H1 (cell line): ENCODE measurements around the gene LPCAT3. TPM values are rescaled to one million over a fixed set of nuclear protein-coding genes. Genes with fewer than 3 reads are reported as not detected.

Experiments used
- CTCF ChIA-PET: fragments of 300-600 bp; sonication (Branson Sonifier 250); formaldehyde crosslinking; loops from one replicate; lab custom pipeline; 2021; ENCODE audit not compliant: partially characterized antibody; lab: Charles Lee
- POLR2A ChIA-PET: fragments of 300-600 bp; sonication (Branson Sonifier 250); formaldehyde crosslinking; loops from one replicate; lab custom pipeline; 2021; ENCODE audit warnings: inconsistent platforms; ENCODE audit not compliant: partially characterized antibody; lab: Charles Lee
- DNase-seq, 2 experiments: peaks; one replicate each; pipeline versions ENCODE4 v3.0.0 to v3.0.0-alpha.2; 2010 to 2022; ENCODE audit warnings: low spot score in 2 of 2, low read depth in 1 of 2, mixed read lengths in 1 of 2
- FAIRE-seq: peaks from 2 replicates; lab custom pipeline; 2011; peaks lifted over from hg19 to GRCh38; lab: Jason Lieb, UNC
- H2AFZ ChIP-seq: 2 replicates; pipeline ENCODE4 v1.8.1; 2012; ENCODE audit warnings: low read length, inconsistent platforms
- H2AK5ac ChIP-seq: 2 replicates; pipeline ENCODE4 v1.6.1; 2013; ENCODE audit warnings: low read depth, low read length
- H2BK120ac ChIP-seq: replicated peaks from 2 replicates; pipeline ENCODE3; 2013; ENCODE audit warnings: low read depth, low read length, inconsistent platforms
- H2BK12ac ChIP-seq: 2 replicates; pipeline ENCODE4 v1.6.1; 2013; ENCODE audit warnings: low read depth, low read length
- H2BK15ac ChIP-seq: 2 replicates; pipeline ENCODE4 v1.6.1; 2013; ENCODE audit warnings: low read length
- H2BK20ac ChIP-seq: 2 replicates; pipeline ENCODE4 v1.6.1; 2013; ENCODE audit warnings: low read length
- H2BK5ac ChIP-seq: 2 replicates; pipeline ENCODE4 v1.6.1; 2013; ENCODE audit warnings: low read depth, low read length
- H3K14ac ChIP-seq: 2 replicates; pipeline ENCODE4 v1.6.1; 2013; ENCODE audit warnings: inconsistent platforms; ENCODE audit not compliant: insufficient read length
- H3K18ac ChIP-seq: 2 replicates; pipeline ENCODE4 v1.6.1; 2013; ENCODE audit warnings: low read length; ENCODE audit errors: extremely low read depth
- H3K23ac ChIP-seq: 2 replicates; pipeline ENCODE4 v1.6.1; 2013; ENCODE audit warnings: inconsistent platforms; ENCODE audit not compliant: insufficient read length
- H3K23me2 ChIP-seq: 2 replicates; pipeline ENCODE4 v1.6.1; 2013; ENCODE audit warnings: low read depth, low read length
- H3K27ac ChIP-seq: 2 replicates; pipeline ENCODE4 v1.6.1; 2011; ENCODE audit warnings: low read depth, low read length, inconsistent platforms
- H3K27me3 ChIP-seq, 4 experiments: replicated peaks in 1 of 4; 1 replicate in 1 of 4; 2 replicates in 3 of 4; pipeline versions ENCODE4 v1.6.1 to v1.8.1; 2011 to 2013; ENCODE audit warnings: low read length in 3 of 4, mild to moderate bottlenecking in 3 of 4, inconsistent platforms in 2 of 4, mixed read lengths in 2 of 4, moderate library complexity in 1 of 4; ENCODE audit not compliant: control insufficient read depth in 3 of 4, insufficient read depth in 3 of 4; ENCODE audit errors: extremely low read depth in 1 of 4
- H3K36me3 ChIP-seq, 4 experiments: 2 replicates each; pipeline versions ENCODE4 v1.6.1 to v1.8.1; 2011 to 2013; ENCODE audit warnings: mild to moderate bottlenecking in 4 of 4, low read length in 3 of 4, moderate library complexity in 2 of 4, control low read depth in 1 of 4, inconsistent platforms in 1 of 4; ENCODE audit not compliant: insufficient read depth in 4 of 4, control insufficient read depth in 2 of 4
- H3K4ac ChIP-seq: replicated peaks from 2 replicates; pipeline ENCODE3; 2013; ENCODE audit warnings: low read length, low read depth, mixed read lengths, inconsistent platforms; ENCODE audit not compliant: insufficient read length
- H3K4me1 ChIP-seq, 4 experiments: replicated peaks in 1 of 4; 1 replicate in 1 of 4; 2 replicates in 3 of 4; pipeline versions ENCODE4 v1.6.1 to v1.8.1; 2011 to 2013; ENCODE audit warnings: low read length in 3 of 4, inconsistent platforms in 2 of 4, mixed read lengths in 1 of 4; ENCODE audit not compliant: insufficient read depth in 4 of 4, control insufficient read depth in 3 of 4
- H3K4me2 ChIP-seq, 2 experiments: 2 replicates each; pipeline versions ENCODE4 v1.6.1 to v1.8.1; 2011 to 2013; ENCODE audit warnings: low read depth in 2 of 2, low read length in 2 of 2, control low read depth in 1 of 2, inconsistent platforms in 1 of 2, mild to moderate bottlenecking in 1 of 2; ENCODE audit not compliant: insufficient read depth in 1 of 2
- H3K4me3 ChIP-seq, 4 experiments: fragments of 200-600, 300-600 bp in 1 of 4; sonication (generic), shearing (Covaris generic), sonication (Bioruptor Twin) in 1 of 4; 2 replicates each; pipeline versions ENCODE4 v1.5.1 to v1.8.1; 2011 to 2016; ENCODE audit warnings: low read length in 4 of 4, low read depth in 3 of 4, control low read depth in 2 of 4, inconsistent platforms in 2 of 4, mild to moderate bottlenecking in 2 of 4, mixed read lengths in 1 of 4, moderate library complexity in 1 of 4; ENCODE audit not compliant: insufficient read depth in 2 of 4; ENCODE audit errors: extremely low read depth in 1 of 4
- H3K56ac ChIP-seq: replicated peaks from 2 replicates; pipeline ENCODE3; 2013; ENCODE audit warnings: low read depth, mild to moderate bottlenecking, mixed read lengths, low read length, inconsistent platforms; ENCODE audit not compliant: insufficient read length
- H3K79me1 ChIP-seq: 2 replicates; pipeline ENCODE4 v1.6.1; 2013; ENCODE audit warnings: low read depth, low read length, control low read depth
- H3K79me2 ChIP-seq, 2 experiments: 2 replicates each; pipeline versions ENCODE4 v1.6.1 to v1.8.1; 2012 to 2013; ENCODE audit warnings: low read length in 2 of 2, mild to moderate bottlenecking in 2 of 2, inconsistent platforms in 1 of 2; ENCODE audit not compliant: insufficient read depth in 2 of 2, control insufficient read depth in 1 of 2
- H3K9ac ChIP-seq, 4 experiments: replicated peaks in 1 of 4; 1 replicate in 1 of 4; 2 replicates in 3 of 4; pipeline versions ENCODE4 v1.6.1 to v1.8.1; 2011 to 2013; ENCODE audit warnings: low read depth in 3 of 4, low read length in 3 of 4, control low read depth in 2 of 4, mild to moderate bottlenecking in 2 of 4, moderate library complexity in 2 of 4, inconsistent platforms in 1 of 4; ENCODE audit errors: extremely low read depth in 1 of 4
- H3K9me3 ChIP-seq, 2 experiments: 2 replicates each; pipeline versions ENCODE4 v1.6.1 to v1.8.1; 2012 to 2013; ENCODE audit warnings: mild to moderate bottlenecking in 2 of 2, moderate library complexity in 2 of 2, control low read depth in 1 of 2, inconsistent platforms in 1 of 2, low read depth in 1 of 2, low read length in 1 of 2, mixed read lengths in 1 of 2; ENCODE audit not compliant: insufficient read depth in 2 of 2
- H4K20me1 ChIP-seq, 2 experiments: replicated peaks in 1 of 2; 2 replicates each; pipeline versions ENCODE3 to v1.8.1; 2011 to 2013; ENCODE audit warnings: inconsistent platforms in 2 of 2, low read length in 2 of 2, mild to moderate bottlenecking in 1 of 2; ENCODE audit not compliant: insufficient read depth in 2 of 2, control insufficient read depth in 1 of 2
- H4K5ac ChIP-seq: 2 replicates; pipeline ENCODE4 v1.6.1; 2013; ENCODE audit warnings: low read length, low read depth, mixed read lengths, inconsistent platforms; ENCODE audit not compliant: insufficient read length
- H4K8ac ChIP-seq: 2 replicates; pipeline ENCODE4 v1.8.0; 2013; ENCODE audit warnings: mild to moderate bottlenecking, moderate library complexity, low read length, inconsistent platforms; ENCODE audit not compliant: insufficient read depth; ENCODE audit errors: extremely low read depth
- H4K91ac ChIP-seq: replicated peaks from 2 replicates; pipeline ENCODE3; 2013; ENCODE audit warnings: low read length, mixed read lengths, inconsistent platforms; ENCODE audit not compliant: insufficient read length
- KDM5A ChIP-seq: fragments of 200-600 bp; IDR thresholded peaks from 2 replicates; pipeline ENCODE4 v1.7.1; 2012; ENCODE audit warnings: mild to moderate bottlenecking, low read length, inconsistent platforms, mixed read lengths
- MAFK ChIP-seq: IDR thresholded peaks from 2 replicates; pipeline ENCODE4 v1.6.1; 2012; ENCODE audit warnings: low read depth, mild to moderate bottlenecking, improper control_type of control experiment, low read length
- POLR2AphosphoS5 ChIP-seq: IDR thresholded peaks from 2 replicates; pipeline ENCODE4 v1.6.1; 2011; ENCODE audit warnings: low read depth, low read length
- RAD21 ChIP-seq, 2 experiments: IDR thresholded peaks in 1 of 2; conservative IDR thresholded peaks in 1 of 2; 2 replicates each; pipeline ENCODE4 v1.6.1; 2011; ENCODE audit warnings: low read depth in 2 of 2, low read length in 2 of 2, improper control_type of control experiment in 1 of 2, inconsistent platforms in 1 of 2, mild to moderate bottlenecking in 1 of 2, moderate library complexity in 1 of 2
- RBBP5 ChIP-seq: IDR thresholded peaks from 2 replicates; pipeline ENCODE4 v1.7.1; 2012; ENCODE audit warnings: low read depth, mild to moderate bottlenecking, inconsistent platforms, low read length, moderate library complexity, borderline replicate concordance
- RFX5 ChIP-seq: IDR thresholded peaks from 2 replicates; pipeline ENCODE4 v1.6.1; 2011; ENCODE audit warnings: low read depth, low read length, improper control_type of control experiment, borderline replicate concordance
- SAP30 ChIP-seq: fragments of 300-600 bp; sonication (generic); IDR thresholded peaks from 2 replicates; pipeline ENCODE4 v1.7.1; 2012; ENCODE audit warnings: low read length, moderate library complexity, mild to moderate bottlenecking, inconsistent platforms; ENCODE audit not compliant: insufficient read depth, insufficient replicate concordance
- SIN3A ChIP-seq, 2 experiments: IDR thresholded peaks in 1 of 2; conservative IDR thresholded peaks in 1 of 2; 2 replicates each; pipeline ENCODE4 v1.6.1; 2011 to 2012; ENCODE audit warnings: low read length in 2 of 2, improper control_type of control experiment in 1 of 2, low read depth in 1 of 2, mild to moderate bottlenecking in 1 of 2
- SP1 ChIP-seq: IDR thresholded peaks from 2 replicates; pipeline ENCODE4 v1.6.1; 2011; ENCODE audit warnings: low read depth, low read length
- SP4 ChIP-seq: IDR thresholded peaks from 2 replicates; pipeline ENCODE4 v1.6.1; 2012; ENCODE audit warnings: low read length, inconsistent platforms
- WGBS, 2 experiments: shearing (Covaris generic) in 1 of 2; methylation state at CpG; one replicate each; pipeline versions ENCODE4 v1.1.6 to v1.1.7; 2013 to 2015; ENCODE audit warnings: low lambda C conversion rate in 2 of 2, mixed read lengths in 2 of 2, inconsistent platforms in 1 of 2, low coverage in 1 of 2, missing lambda C conversion rate in 1 of 2; ENCODE audit not compliant: insufficient replicate concordance in 2 of 2, insufficient coverage in 1 of 2, insufficient read length in 1 of 2; ENCODE audit errors: extremely low coverage in 1 of 2, missing lambda C conversion rate in 1 of 2; 5-methylcytosine and 5-hydroxymethylcytosine counted together
- polyA plus RNA-seq, 7 experiments: library from polyadenylated mRNA; depleted of rRNA in 3 of 7; stranded (reverse) in 5 of 7; unstranded in 2 of 7; fragments of >200 nt in 5 of 7; fragments of 200-250 nt in 2 of 7; gene quantifications; 1 replicate in 5 of 7; 2 replicates in 1 of 7; 4 replicates in 1 of 7; pipeline versions ENCODE4 v1.2.1 to v1.2.3, GENCODE V29; 2011 to 2013; ENCODE audit warnings: missing spikeins in 2 of 7, mixed read lengths in 2 of 7
- total RNA-seq: library from RNA; stranded (reverse); fragmentation: NEBNext Ultra II Directional; extraction: Animal tissue kit (Norgen Biotek cat#: 25700); gene quantifications from 2 replicates; pipeline ENCODE4 v1.2.1, GENCODE V29; 2021

The LPCAT3 gene
- total and polyA plus RNA-seq, 2 of the 8 experiments (the other 6 are each of a cell fraction or from before 2014, with no cell fraction given), result 55.8 to 70.4 TPM

DNA sequence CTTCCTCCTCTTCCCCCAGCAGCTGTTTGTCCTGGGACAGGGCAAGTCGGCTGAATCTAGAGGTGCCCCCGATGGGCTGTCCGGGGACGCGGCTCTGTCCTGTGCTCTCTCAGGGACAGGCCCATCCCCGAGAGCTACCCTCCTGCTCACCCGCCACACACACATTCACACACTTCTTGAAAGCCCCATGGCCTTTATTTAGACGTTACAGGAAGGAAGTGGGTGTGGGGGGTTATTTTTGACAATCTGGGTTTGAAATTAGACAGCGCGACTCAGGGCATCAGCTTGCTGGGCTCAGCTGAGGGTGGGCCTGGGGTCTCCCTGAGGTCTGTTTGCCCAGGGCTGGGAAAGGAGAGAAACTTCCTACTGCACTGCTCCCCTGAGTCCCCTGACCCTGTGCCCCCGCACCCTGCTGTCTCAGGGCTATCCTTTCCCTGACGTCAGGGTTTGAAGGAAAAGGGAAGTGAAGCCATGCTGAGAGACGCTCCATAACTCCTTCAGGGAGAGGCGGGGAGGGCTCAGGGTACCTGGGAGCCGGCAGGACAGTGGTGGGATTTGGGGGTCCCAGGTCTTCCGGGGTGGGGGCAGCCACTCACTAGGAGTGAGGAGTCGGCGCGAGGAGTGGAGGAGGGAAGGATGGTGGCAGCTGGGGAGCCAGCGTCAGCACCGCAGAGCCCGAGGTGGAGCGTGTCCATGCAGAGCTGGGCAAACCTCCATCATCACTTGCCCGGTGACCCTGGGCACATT, 59.0 kb downstream of the LPCAT3 start:
- no peak overlapping the region for H2AFZ ChIP-seq
- no peaks in the 10 kb centered on the region; a peak in 1 of 8 replicates for H3K36me3 ChIP-seq
- no peak overlapping the region for H4K5ac ChIP-seq
- no peaks in the 10 kb centered on the region for H3K9me3 ChIP-seq
- H3K56ac ChIP-seq, result no peak overlapping the region
- H3K27ac ChIP-seq, result no peak overlapping the region
- no peak overlapping the region for H4K8ac ChIP-seq
- no peak overlapping the region for H3K18ac ChIP-seq
- H3K4ac ChIP-seq, result no peak overlapping the region
- H2AK5ac ChIP-seq, result no peak overlapping the region
- peak overlapping the region; percentile 27; the same call in 1 of the 2 replicates for H2BK12ac ChIP-seq
- TF ChIP-seq MAFK (no peak), SP1 (no peak), KDM5A (no peak), RAD21 (IDR thresholded peaks at IDR 0.05 in 1 of 2, conservative IDR thresholded peaks at IDR 0.05 in 1 of 2; ENCODE audit: low read depth in 2 of 2, low read length in 2 of 2) (no peak), SAP30 (no peak), POLR2AphosphoS5 (no peak), RFX5 (no peak), RBBP5 (no peak), SP4 (no peak), SIN3A (conservative IDR thresholded peaks at IDR 0.05 in 1 of 2, IDR thresholded peaks at IDR 0.05 in 1 of 2; ENCODE audit: low read depth in 1 of 2, low read length in 2 of 2) (no peak)
- TF ChIP-seq, all 59 proteins: peak for 0
- Histone ChIP-seq H3K79me2 (peaks cover 0 to 11% of the 10 kb centered on the region in 2 experiments; a peak in 2 of 4 replicates), H3K23ac (no peak overlapping the region), H3K4me3 (no peak overlapping the region), H3K9ac (no peak overlapping the region), H2BK20ac (no peak overlapping the region), H2BK5ac (no peak overlapping the region), H3K4me2 (no peak overlapping the region), H3K79me1 (no peaks in the 10 kb centered on the region), H3K14ac (no peak overlapping the region), H3K23me2 (peaks cover 16% of the 10 kb centered on the region; the same call in 1 of the 2 replicates), H3K27me3 (no peaks in the 10 kb centered on the region), H2BK120ac (no peak overlapping the region), H3K4me1 (peaks cover 5 to 30% (median 22%) of the 10 kb centered on the region in 4 experiments), H4K20me1 (no peaks in the 10 kb centered on the region), H4K91ac (peak overlapping the region; percentile 15), H2BK15ac (no peak overlapping the region)
- whole genome bisulfite sequencing, 2 experiments, result 90% methylated on average over 24 of the region's 24 CpGs; no CpG with 5 or more reads in 1 of the 2 experiments
- CTCF ChIA-PET, result interaction anchor here (0.7 to 12.2 kb wide), 12 partner anchors 7 to 151 kb away, joined by 3 to 277 read pairs (median 8); partner anchors contain the start of genes C12orf57, PHB2, PTPN6 and RNU7-1
- FAIRE-seq, result no peak
- DNase-seq, result no peak
- POLR2A ChIA-PET, result interaction anchor here (0.9 to 44.0 kb wide), 5 partner anchors 10 to 149 kb away, joined by 3 to 1596 read pairs (median 87); partner anchors contain the start of genes ATN1, C12orf57, EMG1 and PHB2
